MCF 10A (cell line): ENCODE results near the gene HOXC5. TPM values are rescaled to one million over a fixed set of nuclear protein-coding genes. Genes with fewer than 3 reads are reported as not detected.

Experiments
- BruUV-seq: library from RNA; stranded (reverse); fragments of 400-500 nt; replicated peaks from 2 replicates; lab custom pipeline; 2021; lab: Mats Ljungman, UMichigan
- CTCF ChIA-PET: fragments of 300-600 bp; sonication (Branson Sonifier 250); formaldehyde crosslinking; extraction: SDS; loops from one replicate; lab custom pipeline; 2021; ENCODE audit warnings: antibody characterized with exemption, inconsistent platforms; lab: Yijun Ruan, JAX
- POLR2A ChIA-PET: fragments of 300-600, 350-650 bp; sonication (Branson Sonifier 250); formaldehyde crosslinking; extraction: SDS; loops from one replicate; lab custom pipeline; 2020; ENCODE audit warnings: antibody characterized with exemption, inconsistent platforms; lab: Yijun Ruan, JAX
- DNase-seq: peaks from one replicate; pipeline ENCODE4 v3.0.0-alpha.2; 2018; ENCODE audit not compliant: unreplicated experiment
- H3K27ac Mint-ChIP-seq: one replicate; pipeline ENCODE4 v1.8.0; 2022; ENCODE audit warnings: mild to moderate bottlenecking, low read depth, mixed read lengths; ENCODE audit not compliant: unreplicated experiment
- H3K27me3 Mint-ChIP-seq: one replicate; pipeline ENCODE4 v1.8.0; 2022; ENCODE audit warnings: mixed read lengths; ENCODE audit not compliant: insufficient read depth, unreplicated experiment
- H3K36me3 Mint-ChIP-seq: one replicate; pipeline ENCODE4 v1.8.0; 2022; ENCODE audit warnings: mild to moderate bottlenecking, moderate library complexity, mixed read lengths; ENCODE audit not compliant: insufficient read depth, unreplicated experiment
- H3K4me1 Mint-ChIP-seq: one replicate; pipeline ENCODE4 v1.8.0; 2022; ENCODE audit warnings: mixed read lengths; ENCODE audit not compliant: insufficient read depth, unreplicated experiment
- H3K4me3 Mint-ChIP-seq: one replicate; pipeline ENCODE4 v1.8.0; 2022; ENCODE audit warnings: mild to moderate bottlenecking, moderate library complexity, mixed read lengths; ENCODE audit not compliant: unreplicated experiment
- H3K9me3 Mint-ChIP-seq: one replicate; pipeline ENCODE4 v1.8.0; 2022; ENCODE audit warnings: mixed read lengths; ENCODE audit not compliant: unreplicated experiment
- CTCF ChIP-seq: fragments of 200-600 bp; IDR thresholded peaks from one replicate; pipeline ENCODE4 v1.8.0; 2022; ENCODE audit warnings: antibody characterized with exemption, mild to moderate bottlenecking; ENCODE audit not compliant: unreplicated experiment
- intact Hi-C: fragments of 100-400 bp; cut with micrococcal nuclease; formaldehyde crosslinking; loops from 2 replicates; pipeline ENCODE4 v1.14.1; 2022
- total RNA-seq: library from RNA; stranded (reverse); gene quantifications from 2 replicates; pipeline ENCODE4 v1.2.3, GENCODE V29; 2022

Gene HOXC5
- total RNA-seq, 1 experiment from 2014 or later: not detected

- no peak for DNase-seq
- H3K9me3 Mint-ChIP-seq: no peaks in the 10 kb centered on the region
- no peak overlapping the region for H3K27ac Mint-ChIP-seq
- BruUV-seq: no TSS peak
- intact Hi-C loops: no loop called here
- H3K4me3 Mint-ChIP-seq: no peak overlapping the region
- CTCF ChIA-PET: interaction anchor here (0.6 to 9.4 kb wide), 6 partner anchors 13 to 375 kb away, joined by 3 to 233 read pairs (median 20); partner anchors contain the start of genes HOXC8 and SMUG1
- no peaks in the 10 kb centered on the region for H3K27me3 Mint-ChIP-seq
- H3K4me1 Mint-ChIP-seq: peaks cover 5% of the 10 kb centered on the region
- peaks cover 20% of the 10 kb centered on the region for H3K36me3 Mint-ChIP-seq
- POLR2A ChIA-PET: interaction anchor here (0.6 to 3.7 kb wide), 3 partner anchors 8 to 160 kb away, joined by 3 to 35 read pairs (median 3); no protein-coding TSS in a partner anchor
- TF ChIP-seq CTCF: no peak
Measured at GRCh38 chr12:54029529-54030441, 3.1 kb upstream of the HOXC5 start.

- no peak overlapping the region for H3K27ac Mint-ChIP-seq
- CTCF ChIA-PET: interaction anchor here (3.4 to 9.4 kb wide), 3 partner anchors 23 to 176 kb away, joined by 33 to 233 read pairs (median 54); partner anchors contain the start of genes HOXC8 and SMUG1
- H3K4me1 Mint-ChIP-seq: peaks cover 5% of the 10 kb centered on the region
- TF ChIP-seq CTCF: no peak
- no peaks in the 10 kb centered on the region for H3K27me3 Mint-ChIP-seq
- no peaks in the 10 kb centered on the region for H3K9me3 Mint-ChIP-seq
- DNase-seq: no peak
- H3K36me3 Mint-ChIP-seq: peaks cover 20% of the 10 kb centered on the region
- intact Hi-C loops: no loop called here
- POLR2A ChIA-PET: interaction anchor here (0.6 to 1.0 kb wide), 2 partner anchors 8 to 159 kb away, joined by 3 read pairs; no protein-coding TSS in a partner anchor
- no TSS peak for BruUV-seq
- no peak overlapping the region for H3K4me3 Mint-ChIP-seq
Measured at GRCh38 chr12:54030442-54030801, 2.4 kb upstream of the HOXC5 start.

- no peaks in the 10 kb centered on the region for H3K9me3 Mint-ChIP-seq
- peaks cover 5% of the 10 kb centered on the region for H3K4me1 Mint-ChIP-seq
- ChIA-PET POLR2A (interaction anchor here (0.7 to 2.6 kb wide), 3 partner anchors 9 to 98 kb away, joined by 3 to 31 read pairs (median 3); no protein-coding TSS in a partner anchor), CTCF (interaction anchor here (0.6 to 9.4 kb wide), 9 partner anchors 8 to 285 kb away, joined by 3 to 233 read pairs (median 7); partner anchors contain the start of genes HOXC8 and SMUG1)
- intact Hi-C loops: no loop called here
- no peaks in the 10 kb centered on the region for H3K27me3 Mint-ChIP-seq
- H3K4me3 Mint-ChIP-seq: no peak overlapping the region
- no peak for TF ChIP-seq CTCF
- H3K27ac Mint-ChIP-seq: no peak overlapping the region
- H3K36me3 Mint-ChIP-seq: peaks cover 20% of the 10 kb centered on the region
- DNase-seq: no peak
- BruUV-seq: no TSS peak
Measured at GRCh38 chr12:54030889-54031471, 1.9 kb upstream of the HOXC5 start.
